Suprapubic skin (tissue), 4 donors: ENCODE measurements around the gene SLC35A5. TPM values are rescaled to one million over a fixed set of nuclear protein-coding genes. Genes with fewer than 3 reads are reported as not detected.

Experiments
- DNase-seq, 2 donors: peaks; one replicate each; pipeline ENCODE4 v3.0.0-alpha.2; 2019; ENCODE audit warnings: low spot score in 2 of 2
- H3K27ac ChIP-seq: fragments of 200-600 bp; sonication (generic); one replicate; pipeline ENCODE4 v1.5.1; 2019
- H3K27me3 ChIP-seq: fragments of 200-600 bp; sonication (generic); one replicate; pipeline ENCODE4 v1.5.1; 2019
- H3K36me3 ChIP-seq: fragments of 200-600 bp; sonication (generic); one replicate; pipeline ENCODE4 v1.5.1; 2019
- H3K4me1 ChIP-seq: fragments of 200-600 bp; sonication (generic); one replicate; pipeline ENCODE4 v1.5.1; 2019
- H3K4me3 ChIP-seq: fragments of 200-600 bp; sonication (generic); one replicate; pipeline ENCODE4 v1.5.1; 2019; ENCODE audit warnings: mild to moderate bottlenecking
- H3K9me3 ChIP-seq: fragments of 200-600 bp; sonication (generic); one replicate; pipeline ENCODE4 v1.5.1; 2019
- CTCF ChIP-seq, 2 donors: fragments of 200-600 bp in 1 of 2; fragments of 450-650 bp in 1 of 2; sonication (generic) in 1 of 2; IDR thresholded peaks; one replicate each; pipeline ENCODE4 v1.5.1; 2016 to 2019; ENCODE audit warnings: antibody characterized with exemption in 2 of 2, mild to moderate bottlenecking in 1 of 2, moderate library complexity in 1 of 2
- EP300 ChIP-seq: sonication (generic); formaldehyde crosslinking; IDR thresholded peaks from one replicate; pipeline ENCODE4 v1.6.1; 2017; ENCODE audit warnings: antibody characterized with exemption
- POLR2A ChIP-seq, 2 donors: fragments of 450-650 bp; IDR thresholded peaks; one replicate each; pipeline ENCODE4 v1.6.1; 2017; ENCODE audit warnings: antibody characterized with exemption in 2 of 2, mild to moderate bottlenecking in 2 of 2, moderate library complexity in 2 of 2
- POLR2AphosphoS5 ChIP-seq, 3 donors: sonication (generic); formaldehyde crosslinking; IDR thresholded peaks; one replicate each; pipeline ENCODE4 v1.6.1; 2017; ENCODE audit warnings: antibody characterized with exemption in 3 of 3
- WGBS: methylation state at CpG from one replicate; pipeline ENCODE4 v1.1.5; 2018; 5-methylcytosine and 5-hydroxymethylcytosine counted together
- total RNA-seq, 4 donors: library from RNA; depleted of rRNA; stranded (reverse); fragments of >200 nt; gene quantifications; one replicate each; pipeline ENCODE4 v1.1.0, GENCODE V29; 2016

The SLC35A5 gene
- total RNA-seq, 4 donors from 2014 or later = 18.7 to 25.8 (median 24.1) TPM

GRCh38 chr3:112594856-112595255 is 33.0 kb downstream of the SLC35A5 start:
- Histone ChIP-seq H3K4me3 (no peak overlapping the region), H3K36me3 (peaks cover 29% of the 10 kb centered on the region), H3K9me3 (no peaks in the 10 kb centered on the region), H3K27me3 (no peaks in the 10 kb centered on the region), H3K4me1 (no peaks in the 10 kb centered on the region), H3K27ac (no peak overlapping the region)
- WGBS = 81% methylated on average over 2 of the region's 2 CpGs
- DNase-seq = no peak
- TF ChIP-seq POLR2AphosphoS5 (IDR thresholded peaks at IDR 0.05) (no peak), EP300 (no peak), CTCF (IDR thresholded peaks at IDR 0.05) (no peak), POLR2A (IDR thresholded peaks at IDR 0.05) (no peak)

- Histone ChIP-seq H3K4me3 (no peak overlapping the region), H3K27me3 (no peaks in the 10 kb centered on the region), H3K9me3 (no peaks in the 10 kb centered on the region), H3K4me1 (no peaks in the 10 kb centered on the region), H3K27ac (no peak overlapping the region), H3K36me3 (peaks cover 23% of the 10 kb centered on the region)
- 97% methylated on average over 2 of the region's 2 CpGs for WGBS
- no peak for DNase-seq
- TF ChIP-seq POLR2AphosphoS5 (IDR thresholded peaks at IDR 0.05) (no peak), EP300 (no peak), CTCF (IDR thresholded peaks at IDR 0.05) (no peak), POLR2A (IDR thresholded peaks at IDR 0.05) (no peak)
Observed at GRCh38 chr3:112597945-112598344, 36.1 kb downstream of the SLC35A5 start.

- TF ChIP-seq EP300 (no peak), POLR2AphosphoS5 (IDR thresholded peaks at IDR 0.05) (no peak)
- Histone ChIP-seq H3K36me3 (peaks cover 16% of the 10 kb centered on the region), H3K27me3 (no peaks in the 10 kb centered on the region), H3K4me3 (no peak overlapping the region), H3K4me1 (no peaks in the 10 kb centered on the region), H3K9me3 (no peaks in the 10 kb centered on the region), H3K27ac (no peak overlapping the region)
- DNase-seq = no peak
Observed at GRCh38 chr3:112598731-112599130, 36.9 kb downstream of the SLC35A5 start.

- H3K27ac ChIP-seq = no peak overlapping the region
- DNase-seq = no peak
Observed at GRCh38 chr3:112602217-112602838, 40.5 kb downstream of the SLC35A5 start.

GRCh38 chr3:112604536-112604935 is 42.7 kb downstream of the SLC35A5 start:
- no peak for DNase-seq
- WGBS = 56% methylated on average over 4 of the region's 4 CpGs

More at GRCh38 chr3:112602217-112602838, 40.5 kb downstream of the SLC35A5 start:
- no peaks in the 10 kb centered on the region for H3K4me1 ChIP-seq
- TF ChIP-seq EP300 (no peak), POLR2A (IDR thresholded peaks at IDR 0.05) (no peak), CTCF (IDR thresholded peaks at IDR 0.05) (no peak), POLR2AphosphoS5 (IDR thresholded peaks at IDR 0.05) (no peak)
- no peaks in the 10 kb centered on the region for H3K27me3 ChIP-seq
- H3K9me3 ChIP-seq = no peaks in the 10 kb centered on the region
- peaks cover 9% of the 10 kb centered on the region for H3K36me3 ChIP-seq
- H3K4me3 ChIP-seq = no peak overlapping the region

More at GRCh38 chr3:112604536-112604935, 42.7 kb downstream of the SLC35A5 start:
- Histone ChIP-seq H3K27ac (no peak overlapping the region), H3K4me3 (no peak overlapping the region), H3K9me3 (no peaks in the 10 kb centered on the region), H3K4me1 (no peaks in the 10 kb centered on the region), H3K27me3 (no peaks in the 10 kb centered on the region), H3K36me3 (no peaks in the 10 kb centered on the region)
- TF ChIP-seq POLR2AphosphoS5 (IDR thresholded peaks at IDR 0.05) = no peak
- TF ChIP-seq POLR2A (IDR thresholded peaks at IDR 0.05) = no peak
- no peak for TF ChIP-seq EP300
- TF ChIP-seq CTCF (IDR thresholded peaks at IDR 0.05) = no peak
